GM19240 (cell line): ENCODE results near the gene CRIP1.

Source experiments
- DNase-seq: peaks from one replicate; pipeline ENCODE4 v3.0.0; 2011; ENCODE audit warnings: low spot score; ENCODE audit not compliant: insufficient read length

CRIP1 gene

GRCh38 chr14:105469456-105470349, 17.0 kb upstream of the CRIP1 start:
- no peak for DNase-seq

- DNase-seq = no peak
Measured at GRCh38 chr14:105470350-105471296, 16.1 kb upstream of the CRIP1 start.

- no peak for DNase-seq
Measured at GRCh38 chr14:105471297-105471821, 15.3 kb upstream of the CRIP1 start.

- DNase-seq = no peak
Measured at GRCh38 chr14:105471823-105472485, 14.7 kb upstream of the CRIP1 start.

GRCh38 chr14:105472486-105472991, 14.1 kb upstream of the CRIP1 start:
- DNase-seq = no peak

GRCh38 chr14:105473033-105473676, 13.5 kb upstream of the CRIP1 start:
- DNase-seq = no peak

- no peak for DNase-seq
Measured at GRCh38 chr14:105473677-105474482, 12.8 kb upstream of the CRIP1 start.

- DNase-seq = no peak
Measured at GRCh38 chr14:105474483-105475268, 12.0 kb upstream of the CRIP1 start, which contains the start of gene CRIP2. Gene CRIP2 (plus strand): TSS chr14:105474821. CDS start chr14:105474863, 42 bp downstream.

- no peak for DNase-seq
Measured at GRCh38 chr14:105475269-105476096, 11.2 kb upstream of the CRIP1 start.

GRCh38 chr14:105476097-105476830, 10.4 kb upstream of the CRIP1 start:
- no peak for DNase-seq

- DNase-seq = no peak
Measured at GRCh38 chr14:105476831-105477659, 9.6 kb upstream of the CRIP1 start.

GRCh38 chr14:105477660-105478397, 8.9 kb upstream of the CRIP1 start:
- DNase-seq = no peak

- no peak for DNase-seq
Measured at GRCh38 chr14:105478398-105479251, 8.1 kb upstream of the CRIP1 start.

GRCh38 chr14:105479431-105480158, 7.1 kb upstream of the CRIP1 start:
- no peak for DNase-seq
